ENCODE data around the gene PNPO.
"Not testable (repeated sequence)": the region's sequence is repeated elsewhere in the genome, so short reads cannot be mapped to it uniquely, and the experiment has no call there.

Gene PNPO

GRCh38 chr17:47980541-47980940, 39.2 kb downstream of the PNPO start:
- no peak overlapping the region for H3K4me3 ChIP-seq (ENCODE audit: extremely low read depth, insufficient read depth, low read length, poor library complexity, severe bottlenecking)
- H3K27ac ChIP-seq (ENCODE audit: low read depth, low read length, severe bottlenecking) = no peak overlapping the region
- H3K4me1 ChIP-seq (ENCODE audit: control insufficient read depth, insufficient read depth, low read length, poor library complexity, severe bottlenecking) = peaks cover 29% of the 10 kb centered on the region
- H3K36me3 ChIP-seq (ENCODE audit: control insufficient read depth, insufficient read depth, low read length) = peaks cover 80% of the 10 kb centered on the region
- H3K9me3 ChIP-seq (ENCODE audit: control insufficient read depth, low read length) = no peaks in the 10 kb centered on the region

- peaks cover 29% of the 10 kb centered on the region for H3K4me1 ChIP-seq (ENCODE audit: control insufficient read depth, insufficient read depth, low read length, poor library complexity, severe bottlenecking)
- no peak overlapping the region for H3K27ac ChIP-seq (ENCODE audit: low read depth, low read length, severe bottlenecking)
- 100% methylated on average over 7 to 9 of the region's 9 CpGs for WGBS, 2 experiments (ENCODE audit: insufficient coverage in 2 of 2)
- no peaks in the 10 kb centered on the region for H3K9me3 ChIP-seq (ENCODE audit: control insufficient read depth, low read length)
- peaks cover 71% of the 10 kb centered on the region for H3K36me3 ChIP-seq (ENCODE audit: control insufficient read depth, insufficient read depth, low read length)
- no peak overlapping the region for H3K4me3 ChIP-seq (ENCODE audit: extremely low read depth, insufficient read depth, low read length, poor library complexity, severe bottlenecking)
These were observed 40.1 kb downstream of the PNPO start for GRCh38 chr17:47981462-47981861.

- peaks cover 67% of the 10 kb centered on the region for H3K36me3 ChIP-seq (ENCODE audit: control insufficient read depth, insufficient read depth, low read length)
- H3K27ac ChIP-seq (ENCODE audit: low read depth, low read length, severe bottlenecking) = peak overlapping the region; percentile 16
- H3K9me3 ChIP-seq (ENCODE audit: control insufficient read depth, low read length) = no peaks in the 10 kb centered on the region
- peaks cover 30% of the 10 kb centered on the region for H3K4me1 ChIP-seq (ENCODE audit: control insufficient read depth, insufficient read depth, low read length, poor library complexity, severe bottlenecking)
- 86 to 88% methylated on average over 6 to 7 of the region's 14 CpGs for WGBS, 2 experiments (ENCODE audit: insufficient coverage in 2 of 2)
- H3K4me3 ChIP-seq (ENCODE audit: extremely low read depth, insufficient read depth, low read length, poor library complexity, severe bottlenecking) = no peak overlapping the region
These were observed 40.8 kb downstream of the PNPO start for GRCh38 chr17:47982091-47982617.

GRCh38 chr17:47982645-47983390, 41.4 kb downstream of the PNPO start:
- Histone ChIP-seq H3K9me3 (ENCODE audit: control insufficient read depth, low read length) (no peaks in the 10 kb centered on the region), H3K27ac (ENCODE audit: low read depth, low read length, severe bottlenecking) (peak overlapping the region; percentile 26), H3K4me1 (ENCODE audit: control insufficient read depth, insufficient read depth, low read length, poor library complexity, severe bottlenecking) (peaks cover 34% of the 10 kb centered on the region), H3K4me3 (ENCODE audit: extremely low read depth, insufficient read depth, low read length, poor library complexity, severe bottlenecking) (no peak overlapping the region), H3K36me3 (ENCODE audit: control insufficient read depth, insufficient read depth, low read length) (peaks cover 62% of the 10 kb centered on the region)
- 96 to 97% methylated on average over 7 to 9 of the region's 9 CpGs for WGBS, 2 experiments (ENCODE audit: insufficient coverage in 2 of 2)

GRCh38 chr17:47983492-47984223, 42.3 kb downstream of the PNPO start:
- Histone ChIP-seq H3K9me3 (ENCODE audit: control insufficient read depth, low read length) (no peaks in the 10 kb centered on the region), H3K27ac (ENCODE audit: low read depth, low read length, severe bottlenecking) (peak overlapping the region; percentile 29), H3K4me1 (ENCODE audit: control insufficient read depth, insufficient read depth, low read length, poor library complexity, severe bottlenecking) (peaks cover 31% of the 10 kb centered on the region), H3K4me3 (ENCODE audit: extremely low read depth, insufficient read depth, low read length, poor library complexity, severe bottlenecking) (no peak overlapping the region), H3K36me3 (ENCODE audit: control insufficient read depth, insufficient read depth, low read length) (peaks cover 58% of the 10 kb centered on the region)
- WGBS, 2 experiments (ENCODE audit: insufficient coverage in 2 of 2) = 86 to 91% methylated on average over 9 to 10 of the region's 11 CpGs

GRCh38 chr17:47986520-47986919, 45.1 kb downstream of the PNPO start:
- Histone ChIP-seq H3K36me3 (ENCODE audit: control insufficient read depth, insufficient read depth, low read length) (peaks cover 30% of the 10 kb centered on the region), H3K4me1 (ENCODE audit: control insufficient read depth, insufficient read depth, low read length, poor library complexity, severe bottlenecking) (peaks cover 40% of the 10 kb centered on the region), H3K9me3 (ENCODE audit: control insufficient read depth, low read length) (no peaks in the 10 kb centered on the region), H3K27ac (ENCODE audit: low read depth, low read length, severe bottlenecking) (no peak overlapping the region), H3K4me3 (ENCODE audit: extremely low read depth, insufficient read depth, low read length, poor library complexity, severe bottlenecking) (no peak overlapping the region)
- WGBS, 2 experiments (ENCODE audit: insufficient coverage in 2 of 2) = 87 to 95% methylated on average over 3 to 5 of the region's 5 CpGs

- Histone ChIP-seq H3K4me3 (ENCODE audit: extremely low read depth, insufficient read depth, low read length, poor library complexity, severe bottlenecking) (no peak overlapping the region), H3K27ac (ENCODE audit: low read depth, low read length, severe bottlenecking) (peak overlapping the region; percentile 23), H3K36me3 (ENCODE audit: control insufficient read depth, insufficient read depth, low read length) (peaks cover 22% of the 10 kb centered on the region), H3K9me3 (ENCODE audit: control insufficient read depth, low read length) (no peaks in the 10 kb centered on the region), H3K4me1 (ENCODE audit: control insufficient read depth, insufficient read depth, low read length, poor library complexity, severe bottlenecking) (peaks cover 36% of the 10 kb centered on the region)
- WGBS, 2 experiments (ENCODE audit: insufficient coverage in 2 of 2) = 55 to 61% methylated on average over 8 of the region's 17 CpGs
These were observed 46.0 kb downstream of the PNPO start for GRCh38 chr17:47987240-47987835.

GRCh38 chr17:47988445-47988844, 47.1 kb downstream of the PNPO start:
- 100% methylated on average over 1 of the region's 1 CpG; no CpG with 5 or more reads in 1 of the 2 experiments for WGBS, 2 experiments (ENCODE audit: insufficient coverage in 2 of 2)
- peaks cover 12% of the 10 kb centered on the region for H3K36me3 ChIP-seq (ENCODE audit: control insufficient read depth, insufficient read depth, low read length)
- H3K4me1 ChIP-seq (ENCODE audit: control insufficient read depth, insufficient read depth, low read length, poor library complexity, severe bottlenecking) = peaks cover 31% of the 10 kb centered on the region
- not testable (repeated sequence) for H3K4me3 ChIP-seq (ENCODE audit: extremely low read depth, insufficient read depth, low read length, poor library complexity, severe bottlenecking); H3K9me3 ChIP-seq (ENCODE audit: control insufficient read depth, low read length); H3K27ac ChIP-seq (ENCODE audit: low read depth, low read length, severe bottlenecking)

- Histone ChIP-seq H3K36me3 (ENCODE audit: control insufficient read depth, insufficient read depth, low read length) (peaks cover 9% of the 10 kb centered on the region), H3K4me3 (ENCODE audit: extremely low read depth, insufficient read depth, low read length, poor library complexity, severe bottlenecking) (no peak overlapping the region), H3K9me3 (ENCODE audit: control insufficient read depth, low read length) (no peaks in the 10 kb centered on the region), H3K27ac (ENCODE audit: low read depth, low read length, severe bottlenecking) (no peak overlapping the region), H3K4me1 (ENCODE audit: control insufficient read depth, insufficient read depth, low read length, poor library complexity, severe bottlenecking) (peaks cover 26% of the 10 kb centered on the region)
- 82 to 89% methylated on average over 8 to 10 of the region's 10 CpGs for WGBS, 2 experiments (ENCODE audit: insufficient coverage in 2 of 2)
These were observed 47.8 kb downstream of the PNPO start for GRCh38 chr17:47989159-47989558.

- Histone ChIP-seq H3K4me3 (ENCODE audit: extremely low read depth, insufficient read depth, low read length, poor library complexity, severe bottlenecking) (no peak overlapping the region), H3K27ac (ENCODE audit: low read depth, low read length, severe bottlenecking) (no peak overlapping the region), H3K36me3 (ENCODE audit: control insufficient read depth, insufficient read depth, low read length) (peaks cover 8% of the 10 kb centered on the region), H3K9me3 (ENCODE audit: control insufficient read depth, low read length) (no peaks in the 10 kb centered on the region), H3K4me1 (ENCODE audit: control insufficient read depth, insufficient read depth, low read length, poor library complexity, severe bottlenecking) (peaks cover 24% of the 10 kb centered on the region)
- WGBS, 2 experiments (ENCODE audit: insufficient coverage in 2 of 2) = no CpG with 5 or more reads among the region's 1 CpG
These were observed 48.3 kb downstream of the PNPO start for GRCh38 chr17:47989700-47990099.

All from mesodermal cell (in vitro differentiated cells).